Endometrial microvascular endothelial cells (primary cell): Measurements from ENCODE around the gene MYO10. TPM values are rescaled to one million over a fixed set of nuclear protein-coding genes. Genes with fewer than 3 reads are reported as not detected.
"Not testable (repeated sequence)": the region's sequence is repeated elsewhere in the genome, so short reads cannot be mapped to it uniquely, and the experiment has no call there.

ENCODE experiments used
- in situ Hi-C: cut with HindIII; loops from 2 replicates; pipeline ENCODE4 v1.10.0; 2017; ENCODE audit warnings: low sequenced_read_pairs, low pct_unique_long_range_greater_than_20kb; ENCODE audit errors: inconsistent ontology term
- total RNA-seq: library from RNA; depleted of rRNA; stranded (reverse); fragments of >200 nt; gene quantifications from one replicate; pipeline ENCODE4 v1.2.3, GENCODE V29; 2015; ENCODE audit errors: inconsistent ontology term

The MYO10 gene
- total RNA-seq, 1 donor from 2014 or later = 36.3 TPM

DNA sequence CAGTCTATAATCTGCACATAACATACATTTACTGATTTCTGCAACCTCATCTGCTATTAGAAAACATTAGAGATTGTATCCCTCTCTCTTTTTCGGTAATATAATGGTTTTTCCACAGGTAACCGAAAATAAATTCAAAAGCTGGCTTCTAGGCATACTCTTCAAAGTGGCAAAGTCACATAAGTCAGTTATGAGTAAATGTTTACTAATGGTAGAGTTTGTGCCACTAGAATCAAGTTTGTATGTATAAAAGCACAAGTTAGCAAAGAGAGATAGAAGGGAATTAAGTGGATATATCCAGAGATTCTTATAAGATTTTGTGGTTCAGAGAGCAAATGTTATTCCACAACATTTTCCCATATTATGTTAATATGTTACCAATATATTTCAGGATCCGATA lies 86.9 kb downstream of the MYO10 start:
- in situ Hi-C loops = no loop called here

DNA sequence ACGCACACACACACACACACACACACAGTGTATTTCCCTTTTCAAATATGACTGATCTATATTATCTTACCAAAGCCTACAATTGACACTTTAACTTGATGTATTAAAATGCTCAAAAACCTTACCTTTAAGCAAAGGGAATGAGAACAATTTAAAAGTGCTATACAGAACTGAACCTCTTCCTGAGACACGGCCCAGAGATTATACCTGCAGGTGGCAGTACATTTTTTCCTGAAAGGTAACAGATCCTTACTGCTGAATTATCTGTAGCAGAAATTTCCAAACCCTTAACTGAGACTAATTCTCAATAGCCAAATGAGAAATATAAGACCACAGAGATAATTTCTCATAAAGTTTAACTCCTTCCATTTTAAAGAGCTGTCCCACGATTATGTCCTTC lies 91.1 kb downstream of the MYO10 start:
- in situ Hi-C loops = no loop called here

DNA sequence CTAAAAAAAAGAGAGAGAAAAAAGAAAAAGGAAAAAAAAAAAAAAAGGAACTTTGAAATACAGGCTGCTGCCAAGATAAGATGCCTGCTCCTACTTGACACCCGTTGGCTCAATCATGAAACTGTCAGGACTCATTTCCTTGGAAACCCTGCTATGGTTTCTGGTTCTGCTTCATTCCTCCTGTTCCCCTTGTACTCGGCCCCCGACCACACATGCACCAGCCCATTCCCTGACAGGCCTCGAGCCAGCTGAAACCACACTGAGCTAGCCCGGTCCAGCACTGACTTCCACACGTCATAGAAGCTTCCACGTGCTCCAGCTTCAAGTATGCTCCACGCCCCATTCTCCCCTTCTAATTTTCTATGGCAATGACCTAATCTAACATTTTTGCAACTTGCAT lies 93.2 kb downstream of the MYO10 start:
- in situ Hi-C loops = no loop called here

DNA sequence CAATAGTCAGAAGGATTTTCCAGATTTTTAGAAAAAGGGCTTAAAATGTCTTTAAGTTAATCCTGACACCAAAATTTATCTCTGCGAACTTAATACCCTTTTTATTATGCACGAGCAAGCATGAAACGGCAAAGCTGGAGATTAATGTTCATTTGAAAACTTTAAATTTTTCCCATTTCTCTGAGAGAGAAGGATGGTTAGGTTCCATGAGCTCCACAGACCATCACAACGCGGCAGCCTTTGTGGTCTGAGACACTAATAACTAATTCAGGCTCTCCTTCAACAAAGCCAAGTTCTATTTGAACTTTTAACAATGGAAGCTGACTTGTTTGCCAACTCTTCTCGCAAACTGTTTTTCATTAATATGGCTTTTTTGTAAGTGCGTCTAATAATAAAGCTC lies 94.7 kb downstream of the MYO10 start:
- in situ Hi-C loops = no loop called here

DNA sequence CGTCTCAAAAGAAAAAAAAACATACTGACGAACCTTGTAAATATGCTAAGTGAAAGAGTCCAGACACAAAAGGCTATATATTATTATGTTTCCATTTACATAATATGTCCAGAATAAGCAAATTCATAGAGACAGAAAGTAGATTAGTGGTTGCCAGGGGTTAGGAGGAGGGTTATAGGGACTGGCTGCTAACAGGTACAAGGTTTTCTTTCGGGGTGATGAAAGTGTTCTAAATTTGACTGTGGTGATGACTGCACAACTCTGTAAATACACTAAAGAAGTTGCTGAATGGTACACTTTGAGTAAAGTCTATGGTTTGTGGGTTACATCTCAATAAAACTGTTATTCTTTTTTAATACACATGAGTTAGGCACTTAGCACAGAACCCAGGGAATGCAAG lies 98.8 kb downstream of the MYO10 start:
- in situ Hi-C loops = no loop called here

DNA sequence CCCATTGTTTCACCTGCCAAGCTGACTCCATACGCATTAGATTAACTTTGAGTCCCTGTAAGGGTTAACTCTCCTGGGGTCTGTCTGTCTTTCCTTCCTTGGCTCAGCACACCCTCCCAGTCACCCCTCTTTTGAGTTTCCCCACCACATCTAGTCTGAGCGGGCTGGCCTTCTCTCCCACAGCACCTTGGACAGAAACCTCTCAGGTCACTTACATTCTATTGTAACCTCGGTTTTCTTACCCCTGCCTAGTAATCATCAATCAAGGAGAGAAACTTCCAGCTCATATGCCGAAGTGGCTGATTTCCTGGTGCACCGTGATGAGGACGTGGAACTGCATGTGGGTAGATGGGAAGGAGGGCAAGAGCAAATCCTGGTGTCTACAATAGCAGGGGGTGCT lies 102.1 kb downstream of the MYO10 start:
- in situ Hi-C loops = no loop called here

DNA sequence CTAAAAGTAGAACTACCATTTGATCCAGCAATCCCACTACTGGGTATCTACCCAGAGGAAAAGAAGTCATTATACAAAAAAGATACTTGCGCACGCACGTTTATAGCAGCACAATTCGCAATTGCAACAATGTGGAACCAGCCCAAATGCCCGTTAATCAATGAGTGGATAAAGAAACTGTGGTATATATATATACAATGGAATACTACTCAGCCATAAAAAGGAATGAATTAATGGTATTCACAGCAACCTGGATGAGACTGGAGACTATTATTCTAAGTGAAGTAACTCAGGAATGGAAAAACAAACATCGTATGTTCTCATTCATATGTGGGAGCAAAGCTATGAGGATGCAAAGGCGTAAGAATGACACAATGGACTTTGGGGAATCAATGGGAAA lies 104.8 kb downstream of the MYO10 start:
- in situ Hi-C loops = not testable (repeated sequence)

DNA sequence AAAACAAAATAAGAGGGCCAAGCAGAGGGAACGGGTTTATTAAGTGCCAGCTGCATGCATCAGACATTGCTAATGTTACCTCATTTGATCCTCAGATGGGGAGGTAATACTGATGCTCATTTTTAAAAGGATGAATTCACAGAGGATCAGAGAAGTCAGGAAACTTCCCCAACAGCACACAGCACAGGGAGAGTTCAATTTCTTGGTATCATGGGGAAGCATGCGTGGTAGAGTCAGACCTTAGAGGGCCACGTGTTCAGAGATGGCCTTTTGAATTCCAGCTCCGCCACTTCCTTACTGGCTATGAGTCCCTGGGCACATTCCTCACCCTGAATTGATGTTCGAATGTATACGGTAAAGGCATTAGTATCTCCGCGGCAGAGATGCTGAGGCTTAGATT lies 108.3 kb downstream of the MYO10 start:
- in situ Hi-C loops = no loop called here

DNA sequence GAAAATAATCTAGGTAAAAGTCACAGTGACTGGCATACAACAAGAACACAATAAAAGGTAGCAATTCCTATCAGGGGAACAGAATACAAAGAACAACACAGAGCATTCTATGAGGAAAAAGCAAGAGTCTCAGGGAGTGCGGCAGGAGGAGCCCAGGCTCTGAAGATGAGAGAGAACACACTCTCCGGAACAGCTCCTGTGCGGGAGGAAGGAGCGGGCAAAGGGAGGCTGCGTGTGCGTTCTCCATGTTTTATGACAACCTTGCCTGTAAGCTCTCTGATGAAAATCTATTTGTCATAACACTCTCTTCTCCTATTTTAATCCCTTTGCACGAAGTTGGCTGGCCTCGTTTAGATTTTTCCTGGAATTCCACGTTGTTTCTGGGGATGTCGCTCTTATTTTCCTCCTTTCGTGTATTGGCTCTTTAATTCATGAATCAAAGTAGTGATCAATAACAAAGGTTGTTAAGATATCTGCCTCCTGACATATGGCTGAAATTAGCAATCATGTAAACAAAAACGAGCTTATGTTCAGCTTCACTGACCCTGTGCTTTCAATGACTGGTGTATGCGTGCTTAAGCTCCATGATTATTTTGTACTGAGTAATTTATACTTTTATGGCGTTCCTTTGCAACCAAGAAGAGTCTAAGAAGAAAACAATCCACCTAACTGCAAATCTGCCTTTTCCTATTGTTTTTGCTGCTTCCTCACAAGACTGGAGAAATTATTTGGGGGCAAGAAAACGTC lies 109.5 kb downstream of the MYO10 start:
- in situ Hi-C loops = no loop called here

DNA sequence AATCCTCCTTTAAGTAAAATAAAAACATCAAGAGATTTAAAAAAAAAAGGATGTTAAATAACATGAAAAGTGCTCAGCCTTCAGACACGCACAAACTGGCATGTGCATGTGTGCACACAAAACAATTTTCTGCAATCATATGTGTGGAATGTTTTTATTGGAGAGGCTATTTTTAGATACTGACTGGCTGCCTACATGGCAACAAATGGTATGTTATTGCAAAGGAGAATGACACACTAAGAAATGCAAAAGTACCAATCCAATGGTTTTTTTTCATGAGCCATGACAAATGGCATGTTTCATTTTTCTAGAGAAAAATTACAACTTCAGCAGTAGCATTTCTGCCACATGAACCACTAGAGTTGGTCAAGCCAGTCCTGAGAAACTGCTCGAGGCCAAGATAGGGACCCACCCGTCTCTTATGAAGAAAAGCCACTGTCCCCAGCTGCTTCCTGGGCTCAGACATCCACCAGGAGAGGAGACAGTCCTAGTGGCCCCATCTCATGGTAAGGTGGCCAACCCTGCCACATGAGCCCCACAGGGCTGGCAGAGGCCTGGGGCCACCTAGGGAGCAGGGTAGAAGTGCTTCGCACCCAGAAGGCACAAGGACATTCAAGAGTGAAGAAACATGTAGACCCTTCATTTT lies 116.4 kb downstream of the MYO10 start:
- in situ Hi-C loops = no loop called here

DNA sequence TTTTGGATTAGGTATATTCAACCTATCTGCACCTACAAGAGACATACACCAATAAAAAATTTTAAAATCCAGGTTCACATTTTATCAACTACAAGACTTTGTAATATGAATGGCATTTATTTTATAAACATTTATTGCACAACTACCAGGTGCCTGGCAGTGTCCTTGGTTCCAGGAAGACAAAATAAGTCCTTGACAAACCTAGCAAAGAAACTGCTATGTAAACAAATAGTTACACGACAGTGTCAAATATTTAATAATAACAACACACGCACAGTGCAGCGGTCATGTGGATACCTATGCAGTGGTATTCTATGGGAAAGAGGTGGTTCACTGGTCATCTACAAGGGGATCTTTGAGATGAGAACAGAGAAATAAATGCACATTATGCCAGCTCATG lies 120.7 kb downstream of the MYO10 start:
- in situ Hi-C loops = no loop called here

DNA sequence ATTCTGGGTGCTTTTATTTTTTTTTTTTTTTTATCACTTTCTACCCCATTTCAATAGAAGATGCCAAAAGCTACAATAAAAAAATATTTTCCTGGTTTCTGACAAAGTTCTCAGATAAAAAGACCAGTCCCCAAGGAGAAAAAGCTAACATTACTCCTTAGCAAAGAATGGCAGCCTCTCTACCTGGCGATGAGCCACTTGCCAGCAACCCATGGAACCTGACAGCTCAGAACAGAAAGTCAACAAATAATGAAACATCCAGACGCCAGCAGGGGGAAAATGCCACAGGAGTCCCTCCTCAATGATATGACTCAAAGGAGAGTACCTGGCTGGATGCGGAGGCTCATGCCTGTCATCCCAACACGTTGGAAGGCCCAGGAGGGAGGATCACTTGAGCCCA lies 123.2 kb downstream of the MYO10 start:
- in situ Hi-C loops = no loop called here

DNA sequence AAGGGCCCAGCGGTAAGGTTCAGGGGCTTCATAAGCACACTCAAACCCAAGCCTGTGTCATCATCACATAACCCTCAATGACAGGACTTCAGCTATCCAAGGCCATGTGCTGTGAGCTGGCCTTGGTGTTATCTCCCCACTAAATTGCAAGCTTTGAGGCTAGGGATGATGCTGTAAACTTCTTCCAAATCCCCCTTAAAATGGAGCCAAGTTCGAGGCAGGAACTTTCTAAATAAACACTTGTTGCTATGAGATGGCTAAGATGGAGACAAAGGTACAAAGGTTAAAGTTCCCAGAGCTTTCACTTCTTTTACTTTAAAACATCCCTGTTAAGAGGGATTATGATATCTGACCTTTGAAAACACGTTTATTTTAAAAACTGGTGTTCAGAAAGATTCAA lies 123.6 kb downstream of the MYO10 start:
- in situ Hi-C loops = no loop called here

DNA sequence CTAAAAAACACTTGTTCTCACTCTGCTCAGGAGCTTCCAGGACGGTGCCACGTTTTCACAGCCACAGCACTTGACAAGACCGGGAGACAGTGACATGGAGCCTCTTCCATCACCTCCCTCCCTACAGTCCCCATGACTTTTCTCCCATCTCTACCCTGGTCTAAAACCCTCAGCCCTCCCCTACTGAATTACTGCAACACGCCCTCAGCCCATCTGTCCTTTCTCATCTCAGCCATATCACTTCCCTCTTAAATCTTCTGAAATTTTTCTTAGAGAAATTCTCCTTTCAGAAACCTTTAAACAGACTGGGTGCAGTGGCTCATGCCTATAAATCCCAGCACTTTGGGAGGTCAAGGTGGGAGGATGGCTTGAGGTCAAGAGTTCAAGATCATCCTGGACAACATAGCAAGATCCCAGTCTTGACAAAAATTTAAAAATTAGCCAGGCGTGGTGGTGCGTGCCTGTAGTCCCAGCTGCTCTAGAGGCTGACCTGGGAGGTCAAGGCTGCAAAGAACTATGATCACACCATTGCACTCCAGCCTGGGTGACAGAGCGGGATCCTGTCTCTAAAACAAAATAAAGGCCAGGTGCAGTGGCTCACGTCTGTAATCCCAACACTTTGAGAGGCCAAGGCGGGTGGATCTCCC lies 125.8 kb downstream of the MYO10 start:
- in situ Hi-C loops = no loop called here

DNA sequence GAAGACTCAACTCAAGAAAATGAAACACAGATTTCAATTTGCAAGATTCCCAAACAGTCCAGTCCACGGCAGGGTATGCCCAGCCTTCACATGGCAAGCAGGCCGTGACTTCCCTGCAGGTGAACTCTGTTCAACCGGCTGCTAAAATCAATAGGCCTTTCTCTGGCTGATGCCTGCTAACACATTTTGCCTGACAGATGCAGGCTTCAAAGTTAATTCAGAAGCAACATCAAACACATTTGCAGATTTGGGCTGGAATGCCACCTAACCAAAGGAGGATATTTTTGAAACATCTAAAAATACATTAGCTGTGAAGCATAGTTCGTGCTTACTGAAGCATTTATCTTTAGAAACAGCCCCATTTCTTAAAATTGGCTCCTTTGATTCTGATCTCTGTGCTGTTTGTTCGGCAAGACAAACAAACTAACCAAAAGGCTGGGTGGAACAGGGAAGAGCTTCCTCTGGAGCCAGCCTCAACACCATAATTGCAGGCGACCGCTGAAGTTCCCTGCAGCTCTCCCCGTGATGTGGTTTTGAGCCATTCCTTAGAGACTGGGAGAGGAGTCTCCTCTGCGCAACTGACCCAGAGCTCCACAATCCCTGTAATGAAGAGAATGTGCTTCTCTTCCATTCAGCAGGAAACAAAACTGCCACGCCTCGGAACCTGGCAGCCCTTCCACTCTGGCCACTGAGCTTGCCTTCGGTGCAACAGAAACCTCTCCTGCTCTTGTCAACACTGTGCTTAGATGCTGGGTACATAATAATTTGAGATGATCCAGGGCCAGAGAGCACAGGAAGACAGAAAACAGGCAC lies 126.5 kb downstream of the MYO10 start:
- in situ Hi-C loops = no loop called here

DNA sequence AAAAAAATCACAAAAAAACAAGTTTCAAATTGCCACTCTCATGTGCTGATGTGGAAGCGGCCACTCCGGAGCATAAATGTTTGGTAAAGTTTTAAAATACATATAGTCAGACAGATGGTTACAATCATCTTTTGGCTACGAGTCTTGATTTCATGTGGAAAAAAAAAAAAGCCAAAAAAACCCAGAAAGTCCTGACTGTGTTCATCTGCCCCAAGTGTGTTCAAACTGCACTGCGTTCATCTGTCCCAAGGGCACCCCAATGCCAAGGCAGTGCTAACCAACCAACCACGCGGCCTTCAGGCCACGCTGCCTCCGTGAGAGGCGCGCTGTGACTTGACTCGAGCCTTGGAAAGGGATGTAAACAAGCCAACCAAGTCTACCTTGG lies 127.1 kb downstream of the MYO10 start:
- in situ Hi-C loops = no loop called here

DNA sequence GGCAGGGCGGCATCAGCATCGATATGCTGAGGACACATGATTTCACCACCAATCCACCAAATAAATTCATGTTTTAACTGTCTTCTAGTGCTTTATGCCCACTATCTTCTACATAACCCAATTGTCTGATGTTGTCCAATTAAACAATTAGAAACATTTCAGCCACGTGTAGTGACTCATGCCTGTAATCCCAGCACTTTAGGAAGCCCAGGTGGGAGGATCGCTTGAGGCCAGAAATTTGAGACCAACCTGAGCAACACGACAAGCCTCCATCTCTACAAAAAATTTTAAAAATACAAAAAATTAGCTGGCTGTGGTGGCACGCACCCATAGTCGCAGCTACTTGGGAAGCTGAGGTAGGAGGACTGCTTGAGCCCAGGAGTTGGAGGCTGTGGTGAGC lies 128.1 kb downstream of the MYO10 start:
- in situ Hi-C loops = no loop called here

DNA sequence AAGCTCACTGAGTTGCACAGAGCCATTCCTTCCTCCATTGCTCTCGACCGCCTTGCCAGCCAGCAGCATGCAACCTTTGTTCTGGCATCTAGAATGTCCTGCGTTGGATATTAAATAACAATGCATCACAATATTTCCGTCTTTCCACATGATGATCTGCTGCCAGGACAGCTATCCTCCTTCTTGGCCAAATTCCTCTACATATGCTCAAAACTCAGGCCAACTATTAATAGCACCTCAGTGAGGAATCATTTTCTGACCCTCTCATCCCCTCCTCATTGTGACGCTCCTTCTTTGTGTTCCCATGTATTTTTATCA lies 128.6 kb downstream of the MYO10 start:
- in situ Hi-C loops = no loop called here

DNA sequence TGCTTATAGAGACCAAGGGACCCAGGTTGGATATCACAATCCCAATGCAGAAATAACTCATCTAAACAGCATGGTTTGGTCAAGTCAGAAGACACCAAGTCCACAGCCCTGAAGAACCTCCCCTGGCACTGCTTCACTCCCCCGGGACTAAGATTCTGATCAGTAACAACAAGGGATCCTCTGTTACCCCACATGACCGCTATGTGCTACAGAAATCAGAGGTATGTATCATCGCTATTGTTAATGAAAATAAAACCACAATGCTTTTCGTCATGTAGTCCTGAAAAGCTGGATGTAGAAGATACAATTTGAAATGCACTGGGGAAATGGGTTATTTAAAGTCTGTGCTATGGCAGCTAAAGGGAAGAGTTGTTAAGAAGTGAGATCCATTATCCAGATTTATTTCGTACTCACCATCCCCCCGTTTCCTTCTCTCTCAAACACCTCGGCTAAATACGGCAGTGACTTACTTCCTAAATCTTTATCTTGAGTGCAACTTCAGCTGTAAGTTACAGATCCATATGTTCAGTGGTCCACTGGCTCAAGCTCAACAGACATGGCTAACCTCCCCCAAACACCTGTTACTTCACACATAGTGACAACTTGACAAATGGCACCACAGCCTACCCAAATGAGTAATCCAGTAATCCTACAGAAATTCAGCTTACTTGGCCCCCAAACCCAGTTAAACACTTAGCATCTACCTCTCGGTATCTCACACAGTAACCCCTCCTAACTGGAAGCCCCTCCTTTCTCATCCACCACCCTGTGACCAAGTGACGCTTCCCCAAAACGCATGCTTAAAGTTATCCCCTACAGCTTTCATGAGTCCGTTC lies 129.2 kb downstream of the MYO10 start:
- in situ Hi-C loops = no loop called here
